ENCODE measurements around the gene LOC101059915.
A peak's percentile ranks its signal among the peaks of the same experiment; 100 is the strongest.

LOC101059915 gene

GRCh38 chrX:71667328-71668247 lies at the start of gene LOC101059915:
LOC101059915 (plus strand) TSS chrX:71667546.
- no peak for FAIRE-seq
- DNase-seq (ENCODE audit: insufficient read length) = no peak
- no peak for TF ChIP-seq TAF1 (IDR thresholded peaks at IDR 0.05; ENCODE audit: borderline replicate concordance, low read depth, low read length)
- TF ChIP-seq POLR2AphosphoS5 (IDR thresholded peaks at IDR 0.05; ENCODE audit: low read depth, low read length) = no peak
- TF ChIP-seq POLR2A (IDR thresholded peaks at IDR 0.05; ENCODE audit: low read depth, low read length) = no peak

DNA sequence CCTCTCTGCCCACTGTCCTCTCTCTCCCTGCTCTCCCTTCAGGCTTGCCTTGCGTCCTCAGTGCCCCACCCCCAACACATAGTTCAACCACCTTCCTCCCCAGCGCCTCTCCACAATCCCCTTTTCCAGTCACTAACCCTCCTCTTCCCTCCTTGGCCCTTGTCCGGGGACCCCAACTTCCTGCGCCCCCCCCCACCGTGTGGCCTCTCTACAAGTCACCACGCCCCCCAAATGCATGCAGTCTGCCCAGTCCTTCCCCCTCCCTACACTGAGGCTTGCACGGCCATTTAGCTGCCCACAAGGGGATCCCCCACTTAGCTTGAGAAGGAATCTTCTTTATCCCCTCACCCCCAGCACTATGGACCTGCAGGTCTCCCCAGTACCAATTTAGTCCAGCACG lies 49.6 kb upstream of the LOC101059915 start:
- no peak for TF ChIP-seq TAF1 (IDR thresholded peaks at IDR 0.05; ENCODE audit: borderline replicate concordance, low read depth, low read length)
- no peak for TF ChIP-seq POLR2A (IDR thresholded peaks at IDR 0.05; ENCODE audit: low read depth, low read length)
- TF ChIP-seq POLR2AphosphoS5 (IDR thresholded peaks at IDR 0.05; ENCODE audit: low read depth, low read length) = no peak
- no peak for DNase-seq (ENCODE audit: insufficient read length)
- no peak for FAIRE-seq

DNA sequence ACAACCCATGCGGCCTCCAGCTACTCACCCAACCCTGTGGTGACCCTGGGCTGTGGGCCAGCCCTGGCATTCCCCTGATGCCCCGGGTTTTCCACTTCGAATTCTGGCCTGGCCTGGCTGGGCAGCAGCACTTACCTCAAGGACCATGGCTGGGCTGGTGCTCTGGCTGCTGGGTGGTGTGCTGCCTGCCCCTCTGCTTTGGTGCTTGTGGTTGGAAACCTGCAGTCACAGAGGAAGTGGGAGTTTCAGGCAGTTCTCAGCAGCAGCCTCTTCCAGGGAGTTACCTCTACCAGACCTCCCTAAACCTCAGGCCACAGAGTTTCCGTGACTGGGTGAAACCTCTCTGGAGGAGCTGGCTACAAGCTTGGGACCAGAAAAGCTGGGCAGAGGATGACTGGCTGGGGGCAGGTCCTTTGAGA lies 49.0 kb upstream of the LOC101059915 start, which contains the start of gene CXCR3:
CXCR3 (minus strand) TSS at position 209 of the 419 bp plus-strand sequence; CDS start at position 147, 62 bp downstream.
- TF ChIP-seq POLR2AphosphoS5 (IDR thresholded peaks at IDR 0.05; ENCODE audit: low read depth, low read length) (no peak), TAF1 (IDR thresholded peaks at IDR 0.05; ENCODE audit: borderline replicate concordance, low read depth, low read length) (no peak), POLR2A (IDR thresholded peaks at IDR 0.05; ENCODE audit: low read depth, low read length) (peak; percentile 33; the same call in 1 of the 2 replicates)
- FAIRE-seq (peak; percentile 95), DNase-seq (ENCODE audit: insufficient read length) (peak; percentile 46)

GRCh38 chrX:71618787-71619186 lies 48.6 kb upstream of the LOC101059915 start:
- FAIRE-seq (no peak), DNase-seq (ENCODE audit: insufficient read length) (no peak)
- TF ChIP-seq POLR2A (IDR thresholded peaks at IDR 0.05; ENCODE audit: low read depth, low read length) (no peak), POLR2AphosphoS5 (IDR thresholded peaks at IDR 0.05; ENCODE audit: low read depth, low read length) (no peak), TAF1 (IDR thresholded peaks at IDR 0.05; ENCODE audit: borderline replicate concordance, low read depth, low read length) (no peak)

- peak; percentile 83 for FAIRE-seq
These were observed 48.2 kb upstream of the LOC101059915 start for GRCh38 chrX:71619193-71619592.

GRCh38 chrX:71619986-71620385 lies 47.4 kb upstream of the LOC101059915 start:
- TF ChIP-seq POLR2AphosphoS5 (IDR thresholded peaks at IDR 0.05; ENCODE audit: low read depth, low read length) (no peak), TAF1 (IDR thresholded peaks at IDR 0.05; ENCODE audit: borderline replicate concordance, low read depth, low read length) (no peak), POLR2A (IDR thresholded peaks at IDR 0.05; ENCODE audit: low read depth, low read length) (no peak)
- DNase-seq (ENCODE audit: insufficient read length) (no peak), FAIRE-seq (no peak)

More at GRCh38 chrX:71619193-71619592, 48.2 kb upstream of the LOC101059915 start:
- no peak for DNase-seq (ENCODE audit: insufficient read length)
- TF ChIP-seq POLR2AphosphoS5 (IDR thresholded peaks at IDR 0.05; ENCODE audit: low read depth, low read length) = no peak
- no peak for TF ChIP-seq TAF1 (IDR thresholded peaks at IDR 0.05; ENCODE audit: borderline replicate concordance, low read depth, low read length)
- no peak for TF ChIP-seq POLR2A (IDR thresholded peaks at IDR 0.05; ENCODE audit: low read depth, low read length)

DNA sequence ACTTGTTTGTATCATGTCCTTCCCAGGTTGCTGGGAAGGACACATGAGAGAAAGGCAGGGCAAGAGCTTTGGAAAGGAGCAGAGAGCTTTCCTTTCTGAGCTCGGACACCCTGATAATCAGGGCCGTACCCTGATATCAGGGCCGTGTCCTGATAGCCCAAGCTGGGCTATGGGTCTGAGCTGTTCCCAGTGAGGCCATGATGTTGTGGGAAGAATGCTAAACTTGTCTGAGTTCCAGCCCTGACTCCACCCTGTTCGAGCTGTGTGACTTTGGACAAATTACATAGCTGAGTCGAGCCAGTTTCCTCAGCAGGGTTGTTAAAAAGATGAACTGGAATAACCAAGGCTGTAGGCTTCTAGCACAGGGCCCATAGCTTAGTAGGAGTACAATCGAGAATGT lies 45.7 kb upstream of the LOC101059915 start:
- FAIRE-seq = no peak
- no peak for DNase-seq (ENCODE audit: insufficient read length)
- no peak for TF ChIP-seq TAF1 (IDR thresholded peaks at IDR 0.05; ENCODE audit: borderline replicate concordance, low read depth, low read length)
- no peak for TF ChIP-seq POLR2AphosphoS5 (IDR thresholded peaks at IDR 0.05; ENCODE audit: low read depth, low read length)
- TF ChIP-seq POLR2A (IDR thresholded peaks at IDR 0.05; ENCODE audit: low read depth, low read length) = no peak

- FAIRE-seq = no peak
These were observed 45.2 kb upstream of the LOC101059915 start for GRCh38 chrX:71622032-71622575.

GRCh38 chrX:71622576-71623450 lies 44.5 kb upstream of the LOC101059915 start:
- TF ChIP-seq POLR2A (IDR thresholded peaks at IDR 0.05; ENCODE audit: low read depth, low read length) (no peak), TAF1 (IDR thresholded peaks at IDR 0.05; ENCODE audit: borderline replicate concordance, low read depth, low read length) (no peak), POLR2AphosphoS5 (IDR thresholded peaks at IDR 0.05; ENCODE audit: low read depth, low read length) (no peak)
- DNase-seq (ENCODE audit: insufficient read length) (no peak), FAIRE-seq (peak; percentile 79)

More at GRCh38 chrX:71622032-71622575, 45.2 kb upstream of the LOC101059915 start:
- no peak for DNase-seq (ENCODE audit: insufficient read length)
- TF ChIP-seq POLR2A (IDR thresholded peaks at IDR 0.05; ENCODE audit: low read depth, low read length) = no peak
- TF ChIP-seq TAF1 (IDR thresholded peaks at IDR 0.05; ENCODE audit: borderline replicate concordance, low read depth, low read length) = no peak
- no peak for TF ChIP-seq POLR2AphosphoS5 (IDR thresholded peaks at IDR 0.05; ENCODE audit: low read depth, low read length)

GRCh38 chrX:71623714-71624113 lies 43.6 kb upstream of the LOC101059915 start:
- TF ChIP-seq POLR2A (IDR thresholded peaks at IDR 0.05; ENCODE audit: low read depth, low read length) (no peak), POLR2AphosphoS5 (IDR thresholded peaks at IDR 0.05; ENCODE audit: low read depth, low read length) (no peak), TAF1 (IDR thresholded peaks at IDR 0.05; ENCODE audit: borderline replicate concordance, low read depth, low read length) (no peak)
- no peak for FAIRE-seq
- DNase-seq (ENCODE audit: insufficient read length) = no peak

DNA sequence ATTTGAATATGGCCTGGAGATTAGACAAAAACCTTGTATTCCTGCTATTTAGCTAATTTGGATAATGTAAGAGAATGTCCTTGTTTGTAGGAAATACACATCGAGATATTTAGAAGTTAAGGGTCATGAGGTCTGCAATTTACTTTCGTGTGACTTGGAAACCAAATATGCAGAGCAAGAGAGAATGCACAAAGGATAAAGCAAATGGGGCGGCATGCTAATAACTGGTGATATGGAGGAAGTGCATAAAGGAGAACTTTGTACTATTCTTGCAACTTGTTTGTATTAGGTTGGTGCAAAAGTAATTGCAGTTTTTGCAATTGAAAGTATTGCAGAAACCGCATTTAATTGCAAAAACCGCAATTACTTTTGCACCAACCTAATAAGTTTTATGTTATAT lies 41.9 kb upstream of the LOC101059915 start:
- TF ChIP-seq POLR2A (IDR thresholded peaks at IDR 0.05; ENCODE audit: low read depth, low read length) (no peak), TAF1 (IDR thresholded peaks at IDR 0.05; ENCODE audit: borderline replicate concordance, low read depth, low read length) (no peak), POLR2AphosphoS5 (IDR thresholded peaks at IDR 0.05; ENCODE audit: low read depth, low read length) (no peak)
- no peak for DNase-seq (ENCODE audit: insufficient read length)
- no peak for FAIRE-seq
